HepG2 (cell line): ENCODE measurements around the gene TDRD9. TPM values are rescaled to one million over a fixed set of nuclear protein-coding genes. Genes with fewer than 3 reads are reported as not detected.
A peak's percentile ranks its signal among the peaks of the same experiment; 100 is the strongest.

Source experiments
- ADNP ChIP-seq: sonication (generic); formaldehyde crosslinking; IDR thresholded peaks from 2 replicates; pipeline ENCODE4 v1.4.0; 2020; ENCODE audit warnings: missing genetic modification reagents
- ELF3 ChIP-seq: IDR thresholded peaks from 2 replicates; pipeline ENCODE4 v1.6.1; 2016; ENCODE audit warnings: missing genetic modification reagents, missing compliant biosample characterization
- MAZ ChIP-seq, 2 experiments: sonication (generic) in 1 of 2; formaldehyde crosslinking in 1 of 2; IDR thresholded peaks; 2 replicates each; pipeline versions ENCODE4 v1.5.0 to v1.6.1; 2012 to 2020; ENCODE audit warnings: low read depth in 2 of 2, mild to moderate bottlenecking in 2 of 2, borderline replicate concordance in 1 of 2, improper control_type of control experiment in 1 of 2, low read length in 1 of 2, missing genetic modification reagents in 1 of 2, moderate library complexity in 1 of 2
- MTA1 ChIP-seq: sonication (generic); formaldehyde crosslinking; IDR thresholded peaks from 2 replicates; pipeline ENCODE4 v1.4.0; 2020; ENCODE audit warnings: missing genetic modification reagents, mild to moderate bottlenecking, borderline replicate concordance
- PCBP1 ChIP-seq: fragments of 200-400 bp; formaldehyde crosslinking; IDR thresholded peaks from 2 replicates; pipeline ENCODE4 v1.6.1; 2017; ENCODE audit warnings: mild to moderate bottlenecking, low read depth, low read length, borderline replicate concordance
- POLR2A ChIP-seq, 2 experiments: IDR thresholded peaks; 2 replicates each; pipeline ENCODE4 v1.6.1; 2011; ENCODE audit warnings: low read depth in 2 of 2, low read length in 2 of 2, mild to moderate bottlenecking in 1 of 2, moderate library complexity in 1 of 2; ENCODE audit not compliant: insufficient read depth in 1 of 2
- SIX4 ChIP-seq: sonication (generic); formaldehyde crosslinking; IDR thresholded peaks from 2 replicates; pipeline ENCODE4 v1.4.0; 2020; ENCODE audit warnings: missing genetic modification reagents
- TARDBP ChIP-seq: sonication (generic); formaldehyde crosslinking; IDR thresholded peaks from 2 replicates; pipeline ENCODE4 v1.8.0; 2022; ENCODE audit warnings: mild to moderate bottlenecking, missing genetic modification reagents
- WIZ ChIP-seq: sonication (generic); formaldehyde crosslinking; IDR thresholded peaks from 2 replicates; pipeline ENCODE4 v1.5.1; 2020; ENCODE audit warnings: mild to moderate bottlenecking, missing genetic modification reagents
- ZFP41 ChIP-seq: sonication (generic); formaldehyde crosslinking; IDR thresholded peaks from 2 replicates; pipeline ENCODE4 v1.4.0; 2020; ENCODE audit warnings: mild to moderate bottlenecking, missing genetic modification reagents, borderline replicate concordance
- ZFY ChIP-seq: sonication (generic); formaldehyde crosslinking; IDR thresholded peaks from 2 replicates; pipeline ENCODE4 v1.4.0; 2020; ENCODE audit warnings: missing genetic modification reagents
- ZNF292 ChIP-seq: sonication (generic); formaldehyde crosslinking; IDR thresholded peaks from 2 replicates; pipeline ENCODE4 v1.8.1; 2022; ENCODE audit warnings: mild to moderate bottlenecking, low read depth, missing genetic modification reagents, borderline replicate concordance
- ZNF34 ChIP-seq: sonication (generic); formaldehyde crosslinking; IDR thresholded peaks from 2 replicates; pipeline ENCODE4 v1.4.0; 2020; ENCODE audit warnings: mild to moderate bottlenecking, missing genetic modification reagents, borderline replicate concordance
- ZNF496 ChIP-seq: sonication (generic); formaldehyde crosslinking; IDR thresholded peaks from 2 replicates; pipeline ENCODE4 v1.8.1; 2023; ENCODE audit warnings: mild to moderate bottlenecking, moderate library complexity, missing genetic modification reagents; ENCODE audit not compliant: insufficient replicate concordance
- ZNF841 ChIP-seq: sonication (generic); formaldehyde crosslinking; IDR thresholded peaks from 2 replicates; pipeline ENCODE4 v1.8.1; 2023; ENCODE audit warnings: missing genetic modification reagents, borderline replicate concordance
- polyA plus RNA-seq, 8 experiments: library from polyadenylated mRNA; depleted of rRNA in 3 of 8; stranded (reverse) in 7 of 8; unstranded in 1 of 8; fragments of >200 nt; fragmentation: Illumina TruSeq in 4 of 8; extraction: Trizol in 4 of 8; gene quantifications; 2 replicates each; pipeline versions ENCODE4 v1.2.1 to v1.2.3, GENCODE V29; 2011 to 2016; ENCODE audit warnings: low read depth in 4 of 8, missing spikeins in 1 of 8, mixed read lengths in 1 of 8; ENCODE audit not compliant: insufficient read depth in 1 of 8
- total RNA-seq, 5 experiments: library from RNA; depleted of rRNA; stranded (reverse); fragments of >200 nt; fragmentation: Illumina TruSeq; extraction: Trizol; gene quantifications; 2 replicates each; pipeline ENCODE4 v1.2.3, GENCODE V29; 2016; ENCODE audit warnings: low read depth in 1 of 5
- TF ChIP-seq, protein P1 (sequence below): sonication (generic); formaldehyde crosslinking; IDR thresholded peaks from 2 replicates; pipeline ENCODE4 v1.4.0; 2020; ENCODE audit warnings: missing genetic modification reagents
- TF ChIP-seq, protein P2 (sequence below): IDR thresholded peaks from 2 replicates; pipeline ENCODE4 v1.6.1; 2016; ENCODE audit warnings: low read depth, borderline replicate concordance
- TF ChIP-seq, protein P3 (sequence below): sonication (generic); formaldehyde crosslinking; conservative IDR thresholded peaks from 2 replicates; pipeline ENCODE4 v1.4.0; 2020; ENCODE audit warnings: missing genetic modification reagents
- TF ChIP-seq, protein P4 (sequence below): sonication (generic); formaldehyde crosslinking; conservative IDR thresholded peaks from 2 replicates; pipeline ENCODE4 v1.4.0; 2020; ENCODE audit warnings: missing genetic modification reagents
- TF ChIP-seq, protein P5 (sequence below): sonication (generic); formaldehyde crosslinking; IDR thresholded peaks from 2 replicates; pipeline ENCODE4 v1.8.0; 2022; ENCODE audit warnings: mild to moderate bottlenecking, missing genetic modification reagents, borderline replicate concordance
- TF ChIP-seq, protein P6 (sequence below): sonication (generic); formaldehyde crosslinking; conservative IDR thresholded peaks from 2 replicates; pipeline ENCODE4 v1.4.0; 2020; ENCODE audit warnings: missing genetic modification reagents

TDRD9 gene
- total and polyA plus RNA-seq, 2 of the 13 experiments (the other 11 are each of a cell fraction or from before 2014, with no cell fraction given): not detected

DNA sequence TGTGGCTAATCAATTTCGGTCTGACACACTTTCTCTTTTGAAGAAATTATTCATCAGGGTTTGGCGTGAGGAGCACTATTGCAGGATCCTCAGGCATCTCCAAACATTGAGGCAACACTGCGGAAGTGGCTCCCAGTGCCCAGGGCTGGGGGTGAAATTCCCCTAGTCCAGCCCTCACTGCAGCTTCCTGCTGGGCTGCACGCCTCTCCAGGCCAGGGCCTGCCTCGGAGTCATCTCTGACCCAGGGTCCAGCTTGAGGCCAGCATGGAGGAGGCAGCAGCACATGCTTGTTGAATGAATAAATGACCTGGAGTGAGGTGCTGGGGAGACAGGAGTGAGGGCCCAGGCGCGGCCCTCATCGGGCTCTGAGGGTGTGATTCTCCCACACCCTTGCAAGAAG is 36.0 kb upstream of the TDRD9 start (continued):
- TF ChIP-seq, protein P1, sequence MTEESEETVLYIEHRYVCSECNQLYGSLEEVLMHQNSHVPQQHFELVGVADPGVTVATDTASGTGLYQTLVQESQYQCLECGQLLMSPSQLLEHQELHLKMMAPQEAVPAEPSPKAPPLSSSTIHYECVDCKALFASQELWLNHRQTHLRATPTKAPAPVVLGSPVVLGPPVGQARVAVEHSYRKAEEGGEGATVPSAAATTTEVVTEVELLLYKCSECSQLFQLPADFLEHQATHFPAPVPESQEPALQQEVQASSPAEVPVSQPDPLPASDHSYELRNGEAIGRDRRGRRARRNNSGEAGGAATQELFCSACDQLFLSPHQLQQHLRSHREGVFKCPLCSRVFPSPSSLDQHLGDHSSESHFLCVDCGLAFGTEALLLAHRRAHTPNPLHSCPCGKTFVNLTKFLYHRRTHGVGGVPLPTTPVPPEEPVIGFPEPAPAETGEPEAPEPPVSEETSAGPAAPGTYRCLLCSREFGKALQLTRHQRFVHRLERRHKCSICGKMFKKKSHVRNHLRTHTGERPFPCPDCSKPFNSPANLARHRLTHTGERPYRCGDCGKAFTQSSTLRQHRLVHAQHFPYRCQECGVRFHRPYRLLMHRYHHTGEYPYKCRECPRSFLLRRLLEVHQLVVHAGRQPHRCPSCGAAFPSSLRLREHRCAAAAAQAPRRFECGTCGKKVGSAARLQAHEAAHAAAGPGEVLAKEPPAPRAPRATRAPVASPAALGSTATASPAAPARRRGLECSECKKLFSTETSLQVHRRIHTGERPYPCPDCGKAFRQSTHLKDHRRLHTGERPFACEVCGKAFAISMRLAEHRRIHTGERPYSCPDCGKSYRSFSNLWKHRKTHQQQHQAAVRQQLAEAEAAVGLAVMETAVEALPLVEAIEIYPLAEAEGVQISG (CRISPR knock-in tag): 0 out of 2 replicates have a peak, but pooled peaks have one; percentile 12
- TF ChIP-seq ELF3 (CRISPR knock-in tag) (peak; percentile 86; the same call in 1 of the 2 replicates), MTA1 (CRISPR knock-in tag) (no peak), TARDBP (peak; percentile 18; the same call in 1 of the 2 replicates), ZNF496 (no peak), ZFP41 (CRISPR knock-in tag) (no peak), POLR2A (IDR thresholded peaks at IDR 0.05; ENCODE audit: insufficient read depth in 1 of 2, low read depth in 2 of 2, low read length in 2 of 2) (no peak), ZNF841 (CRISPR knock-in tag) (no peak), ZNF292 (CRISPR knock-in tag) (peak; percentile 43; the same call in 1 of the 2 replicates), ZNF34 (CRISPR knock-in tag) (no peak), PCBP1 (0 out of 2 replicates have a peak, but pooled peaks have one; percentile 28), WIZ (CRISPR knock-in tag) (no peak), MAZ (IDR thresholded peaks at IDR 0.05; ENCODE audit: borderline replicate concordance, low read depth, low read length) (peak; percentile 31; the same call in 1 of the 2 replicates), MAZ (CRISPR knock-in tag; IDR thresholded peaks at IDR 0.05; ENCODE audit: low read depth) (no peak), ADNP (peak; percentile 84; the same call in 1 of the 2 replicates), ZFY (CRISPR knock-in tag) (peak; percentile 45; the same call in 1 of the 2 replicates), SIX4 (CRISPR knock-in tag) (no peak)
- TF ChIP-seq, protein P2, sequence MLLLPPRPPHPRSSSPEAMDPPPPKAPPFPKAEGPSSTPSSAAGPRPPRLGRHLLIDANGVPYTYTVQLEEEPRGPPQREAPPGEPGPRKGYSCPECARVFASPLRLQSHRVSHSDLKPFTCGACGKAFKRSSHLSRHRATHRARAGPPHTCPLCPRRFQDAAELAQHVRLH (CRISPR knock-in tag): 0 out of 2 replicates have a peak, but pooled peaks have one; percentile 34
- TF ChIP-seq, protein P3, sequence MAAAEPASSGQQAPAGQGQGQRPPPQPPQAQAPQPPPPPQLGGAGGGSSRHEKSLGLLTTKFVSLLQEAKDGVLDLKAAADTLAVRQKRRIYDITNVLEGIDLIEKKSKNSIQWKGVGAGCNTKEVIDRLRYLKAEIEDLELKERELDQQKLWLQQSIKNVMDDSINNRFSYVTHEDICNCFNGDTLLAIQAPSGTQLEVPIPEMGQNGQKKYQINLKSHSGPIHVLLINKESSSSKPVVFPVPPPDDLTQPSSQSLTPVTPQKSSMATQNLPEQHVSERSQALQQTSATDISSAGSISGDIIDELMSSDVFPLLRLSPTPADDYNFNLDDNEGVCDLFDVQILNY (CRISPR knock-in tag): no peak
- TF ChIP-seq, protein P4, sequence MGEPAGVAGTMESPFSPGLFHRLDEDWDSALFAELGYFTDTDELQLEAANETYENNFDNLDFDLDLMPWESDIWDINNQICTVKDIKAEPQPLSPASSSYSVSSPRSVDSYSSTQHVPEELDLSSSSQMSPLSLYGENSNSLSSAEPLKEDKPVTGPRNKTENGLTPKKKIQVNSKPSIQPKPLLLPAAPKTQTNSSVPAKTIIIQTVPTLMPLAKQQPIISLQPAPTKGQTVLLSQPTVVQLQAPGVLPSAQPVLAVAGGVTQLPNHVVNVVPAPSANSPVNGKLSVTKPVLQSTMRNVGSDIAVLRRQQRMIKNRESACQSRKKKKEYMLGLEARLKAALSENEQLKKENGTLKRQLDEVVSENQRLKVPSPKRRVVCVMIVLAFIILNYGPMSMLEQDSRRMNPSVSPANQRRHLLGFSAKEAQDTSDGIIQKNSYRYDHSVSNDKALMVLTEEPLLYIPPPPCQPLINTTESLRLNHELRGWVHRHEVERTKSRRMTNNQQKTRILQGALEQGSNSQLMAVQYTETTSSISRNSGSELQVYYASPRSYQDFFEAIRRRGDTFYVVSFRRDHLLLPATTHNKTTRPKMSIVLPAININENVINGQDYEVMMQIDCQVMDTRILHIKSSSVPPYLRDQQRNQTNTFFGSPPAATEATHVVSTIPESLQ (CRISPR knock-in tag): no peak
- TF ChIP-seq, protein P5, sequence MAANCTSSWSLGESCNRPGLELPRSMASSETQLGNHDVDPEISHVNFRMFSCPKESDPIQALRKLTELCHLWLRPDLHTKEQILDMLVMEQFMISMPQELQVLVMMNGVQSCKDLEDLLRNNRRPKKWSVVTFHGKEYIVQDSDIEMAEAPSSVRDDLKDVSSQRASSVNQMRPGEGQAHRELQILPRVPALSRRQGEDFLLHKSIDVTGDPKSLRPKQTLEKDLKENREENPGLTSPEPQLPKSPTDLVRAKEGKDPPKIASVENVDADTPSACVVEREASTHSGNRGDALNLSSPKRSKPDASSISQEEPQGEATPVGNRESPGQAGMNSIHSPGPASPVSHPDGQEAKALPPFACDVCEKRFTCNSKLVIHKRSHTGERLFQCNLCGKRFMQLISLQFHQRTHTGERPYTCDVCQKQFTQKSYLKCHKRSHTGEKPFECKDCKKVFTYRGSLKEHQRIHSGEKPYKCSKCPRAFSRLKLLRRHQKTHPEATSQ (CRISPR knock-in tag): no peak
- TF ChIP-seq, protein P6, sequence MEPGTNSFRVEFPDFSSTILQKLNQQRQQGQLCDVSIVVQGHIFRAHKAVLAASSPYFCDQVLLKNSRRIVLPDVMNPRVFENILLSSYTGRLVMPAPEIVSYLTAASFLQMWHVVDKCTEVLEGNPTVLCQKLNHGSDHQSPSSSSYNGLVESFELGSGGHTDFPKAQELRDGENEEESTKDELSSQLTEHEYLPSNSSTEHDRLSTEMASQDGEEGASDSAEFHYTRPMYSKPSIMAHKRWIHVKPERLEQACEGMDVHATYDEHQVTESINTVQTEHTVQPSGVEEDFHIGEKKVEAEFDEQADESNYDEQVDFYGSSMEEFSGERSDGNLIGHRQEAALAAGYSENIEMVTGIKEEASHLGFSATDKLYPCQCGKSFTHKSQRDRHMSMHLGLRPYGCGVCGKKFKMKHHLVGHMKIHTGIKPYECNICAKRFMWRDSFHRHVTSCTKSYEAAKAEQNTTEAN: no peak
